HG02571 (cell line): Measurements from ENCODE around the gene MPPED2.

ENCODE experiments used
- ATAC-seq: cut with Tn5 transposase; IDR thresholded peaks from one replicate; pipeline ENCODE4 v1.9.1; 2021; ENCODE audit warnings: mild to moderate bottlenecking, moderate library complexity; ENCODE audit not compliant: unreplicated experiment

Gene MPPED2

DNA sequence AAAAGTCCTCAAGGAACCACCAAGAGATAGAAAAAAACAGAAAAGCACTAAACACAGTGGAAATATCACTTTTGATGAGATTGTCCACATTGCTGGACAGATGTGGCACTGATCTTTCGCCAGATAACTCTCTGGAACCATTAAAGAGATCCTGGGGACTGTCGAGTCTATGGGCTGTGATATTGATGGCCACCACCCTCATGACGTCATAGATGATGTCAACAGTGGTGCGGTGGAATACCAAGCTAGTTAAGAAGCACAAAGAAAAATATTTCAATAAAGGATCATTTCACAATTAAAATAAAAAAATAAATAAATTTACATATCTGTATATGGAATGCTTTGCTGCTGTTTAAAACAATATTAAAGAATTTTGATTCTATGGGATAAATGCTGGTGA is 217.8 kb downstream of the MPPED2 start:
- ATAC-seq, result no peak

DNA sequence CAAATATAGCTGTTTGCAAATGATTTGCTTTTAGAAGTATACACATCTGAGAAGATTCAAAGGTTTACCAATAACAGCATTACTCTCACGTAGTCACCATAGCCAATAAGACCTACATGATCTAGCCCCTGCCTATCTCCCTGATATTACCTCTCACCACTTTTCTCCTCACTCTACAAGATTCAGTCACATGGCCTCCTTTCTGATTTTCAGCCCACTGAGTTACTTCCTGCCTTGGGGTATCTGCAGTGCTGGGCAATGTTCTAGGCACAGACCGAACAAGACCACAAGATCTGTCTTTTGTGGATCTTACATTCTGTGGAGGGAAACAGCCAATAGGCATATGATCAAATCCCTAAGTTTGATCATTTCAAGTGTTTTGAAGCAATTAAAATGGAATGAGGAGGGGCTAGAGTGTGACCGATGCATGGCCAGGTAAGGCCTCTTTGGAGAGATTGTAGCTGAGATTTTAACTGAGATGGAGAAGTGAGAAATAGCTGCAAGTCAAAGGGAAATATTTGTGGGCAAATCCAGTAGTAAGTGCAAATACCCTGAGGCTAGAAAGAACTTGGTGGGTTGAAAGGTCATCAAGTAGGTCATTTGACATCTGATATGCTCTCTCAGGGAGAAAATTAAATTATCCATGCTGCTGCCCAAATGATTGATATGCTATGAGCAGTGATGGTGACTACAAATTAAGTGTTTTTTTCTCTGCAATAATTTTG is 220.2 kb downstream of the MPPED2 start:
- no peak for ATAC-seq

DNA sequence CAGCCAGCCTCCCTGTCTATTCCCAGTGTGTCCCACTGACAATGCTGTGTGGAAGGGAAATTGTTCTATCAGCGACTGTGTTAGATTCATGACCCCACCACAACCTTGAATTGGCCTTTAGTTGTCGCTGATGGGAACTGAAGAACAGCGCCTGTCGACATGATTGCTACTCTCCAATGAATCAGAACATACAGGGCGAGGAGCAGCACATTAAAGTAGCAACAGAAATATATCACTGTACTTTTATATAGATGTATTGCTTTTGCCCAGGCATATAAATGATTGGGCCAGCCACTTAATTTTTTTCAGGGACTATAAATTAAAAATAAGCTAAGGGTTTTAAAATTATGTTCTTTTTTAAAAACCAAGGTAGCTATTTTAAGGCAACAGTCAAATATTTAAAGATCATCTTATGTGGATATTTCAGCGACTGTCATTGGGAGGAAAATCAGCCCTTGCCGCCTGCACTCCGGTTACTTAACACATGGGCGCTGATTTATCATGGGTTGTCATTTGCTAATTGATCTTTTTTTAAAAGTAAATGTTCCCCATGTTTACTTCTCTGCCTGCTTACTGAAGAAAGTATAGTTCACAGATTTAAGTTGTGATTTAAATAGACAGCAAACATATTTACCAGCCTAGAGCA is 221.2 kb downstream of the MPPED2 start:
- ATAC-seq, result no peak

DNA sequence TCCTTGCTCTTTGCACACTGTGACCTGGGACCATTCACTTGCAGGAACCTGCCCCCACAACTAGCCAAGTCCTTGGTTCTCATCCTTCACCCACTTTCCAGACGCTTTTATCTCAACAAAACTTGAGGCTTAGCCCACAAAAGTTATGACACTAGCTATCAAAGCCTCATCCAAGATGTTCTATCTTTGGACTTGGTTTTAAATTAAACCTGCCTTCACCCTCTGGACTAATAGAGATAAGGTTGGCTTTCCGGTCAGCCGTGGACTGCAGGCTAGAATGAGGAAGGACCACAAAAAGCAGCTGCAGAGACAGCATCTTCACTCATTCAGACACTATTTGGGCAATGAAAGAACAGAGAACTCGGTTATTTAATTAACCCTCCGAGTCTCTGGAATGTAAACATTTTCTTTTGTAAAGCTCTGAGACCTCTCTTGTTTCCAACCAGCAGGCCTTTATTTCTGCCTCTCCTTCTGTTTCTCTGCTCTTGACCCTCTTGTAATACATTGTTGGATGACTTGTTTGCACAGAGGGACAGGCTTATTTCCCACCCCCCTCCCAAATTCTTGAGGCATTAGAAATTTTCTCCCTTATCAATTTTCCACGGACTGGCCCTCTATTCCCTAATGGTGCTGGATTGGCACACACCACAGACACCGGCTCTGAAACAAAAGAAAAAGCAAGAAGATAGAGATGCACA is 221.9 kb downstream of the MPPED2 start:
- ATAC-seq, result no peak

DNA sequence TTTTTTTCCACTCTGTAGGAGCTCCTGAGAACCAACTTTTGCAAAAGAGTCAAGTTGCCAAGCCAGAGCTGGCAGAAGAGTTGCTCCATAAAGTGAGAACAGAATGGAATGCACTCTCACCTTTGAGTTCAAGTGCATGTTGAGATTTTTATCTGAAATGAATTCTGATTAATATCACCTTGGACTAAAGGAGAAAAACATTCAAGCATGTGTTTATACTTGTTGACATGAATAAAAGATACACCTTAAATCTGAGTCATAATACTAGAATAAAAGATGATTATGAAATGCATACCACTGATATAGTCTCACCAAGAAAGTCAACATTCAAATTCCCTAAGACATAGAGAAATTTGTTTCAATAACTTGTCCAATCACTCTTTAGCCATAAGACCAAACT is 225.4 kb downstream of the MPPED2 start:
- ATAC-seq, result no peak
